ENCODE results near the gene ULK4. TPM values are rescaled to one million over a fixed set of nuclear protein-coding genes. Genes with fewer than 3 reads are reported as not detected.

ULK4 gene
- total and polyA plus RNA-seq, 12 donors, result 1.6 to 24.5 (median 6.9) TPM

DNA sequence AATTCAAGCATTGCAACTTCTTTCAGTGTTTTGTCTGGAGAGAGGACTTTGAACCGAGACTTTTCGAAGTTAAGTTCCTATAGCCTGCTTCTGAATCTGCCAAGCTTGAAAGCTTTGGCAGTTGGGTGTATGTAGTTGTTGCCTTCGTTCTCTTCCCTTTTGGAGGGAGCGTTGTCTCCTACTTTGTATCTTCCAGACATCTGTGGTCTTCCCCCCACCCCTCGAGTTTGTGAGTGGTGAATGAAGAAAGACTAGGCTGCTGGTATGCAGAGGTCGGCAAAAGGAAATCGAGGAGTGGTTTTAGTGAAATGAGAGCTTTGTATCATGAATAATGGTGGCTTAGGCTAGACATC, 761.3 kb downstream of the ULK4 start:
- H3K27ac ChIP-seq, result peak overlapping the region in 3 of 5 donors; percentile 96 to 99 (median 98)

DNA sequence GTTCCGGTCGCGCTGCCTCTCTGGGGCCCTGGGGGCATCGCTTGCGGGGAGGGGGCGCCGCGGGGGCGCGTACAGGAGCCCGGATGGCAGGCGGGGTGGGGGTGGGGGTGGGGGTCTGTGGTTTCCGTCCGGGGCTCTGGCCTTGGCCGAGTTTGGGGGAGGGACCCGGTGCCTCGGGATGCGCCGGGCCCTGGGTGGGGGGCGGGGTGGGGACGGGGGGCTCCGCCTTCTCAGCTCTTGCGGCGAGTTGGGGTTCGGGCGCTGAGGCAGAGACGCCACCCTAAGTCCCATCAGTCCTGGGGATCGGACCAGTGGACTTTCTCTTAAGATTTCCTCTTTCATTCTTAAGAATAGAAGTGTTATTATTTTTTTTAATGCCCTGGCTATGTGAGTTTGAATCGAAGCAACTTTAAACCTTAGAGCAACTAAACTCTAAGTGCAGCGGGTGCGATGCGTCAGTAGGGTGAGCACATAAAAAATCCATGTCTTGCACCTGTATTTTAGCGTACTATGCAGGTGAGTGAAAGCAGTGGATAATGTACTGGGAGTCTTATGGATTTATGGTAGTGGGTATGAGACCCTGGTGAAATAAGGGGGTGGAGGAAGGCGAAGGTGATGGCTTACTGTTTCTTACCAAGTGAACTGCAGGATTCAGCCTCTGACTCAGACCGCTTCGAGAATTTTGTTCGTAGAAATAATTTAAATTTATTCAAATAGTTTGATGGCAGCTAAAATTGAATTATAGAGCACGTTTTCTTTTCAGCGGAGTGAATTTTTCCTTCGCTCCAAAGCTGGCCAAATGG, 761.8 kb downstream of the ULK4 start:
- TF ChIP-seq, protein P1, sequence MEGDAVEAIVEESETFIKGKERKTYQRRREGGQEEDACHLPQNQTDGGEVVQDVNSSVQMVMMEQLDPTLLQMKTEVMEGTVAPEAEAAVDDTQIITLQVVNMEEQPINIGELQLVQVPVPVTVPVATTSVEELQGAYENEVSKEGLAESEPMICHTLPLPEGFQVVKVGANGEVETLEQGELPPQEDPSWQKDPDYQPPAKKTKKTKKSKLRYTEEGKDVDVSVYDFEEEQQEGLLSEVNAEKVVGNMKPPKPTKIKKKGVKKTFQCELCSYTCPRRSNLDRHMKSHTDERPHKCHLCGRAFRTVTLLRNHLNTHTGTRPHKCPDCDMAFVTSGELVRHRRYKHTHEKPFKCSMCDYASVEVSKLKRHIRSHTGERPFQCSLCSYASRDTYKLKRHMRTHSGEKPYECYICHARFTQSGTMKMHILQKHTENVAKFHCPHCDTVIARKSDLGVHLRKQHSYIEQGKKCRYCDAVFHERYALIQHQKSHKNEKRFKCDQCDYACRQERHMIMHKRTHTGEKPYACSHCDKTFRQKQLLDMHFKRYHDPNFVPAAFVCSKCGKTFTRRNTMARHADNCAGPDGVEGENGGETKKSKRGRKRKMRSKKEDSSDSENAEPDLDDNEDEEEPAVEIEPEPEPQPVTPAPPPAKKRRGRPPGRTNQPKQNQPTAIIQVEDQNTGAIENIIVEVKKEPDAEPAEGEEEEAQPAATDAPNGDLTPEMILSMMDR (IDR thresholded peaks at IDR 0.05), result no peak
- TF ChIP-seq POLR2A (IDR thresholded peaks at IDR 0.05), result no peak
- Histone ChIP-seq H3K27me3 (no peaks in the 10 kb centered on the region), H3K4me3 (peak overlapping the region; percentile 85 to 99 (median 96)), H3K4me1 (replicated peaks in 1 of 2) (peaks cover 22 to 40% of the 10 kb centered on the region in 2 donors), H3K36me3 (replicated peaks in 1 of 2) (no peaks in the 10 kb centered on the region), H3K27ac (peak overlapping the region; percentile 88 to 99 (median 96)), H3K9me3 (replicated peaks in 1 of 3) (no peaks in the 10 kb centered on the region)
- DNase-seq, result peak in 6 of 7 donors; percentile 18 to 53 (median 34)
- intact Hi-C loops (cut with DNase I), result loop anchor here (10.0 kb wide), 2 partner anchors 325 to 615 kb away; no protein-coding TSS in a partner anchor
- 0 to 2% (median 1%) methylated on average over 14 to 40 of the region's 40 CpGs for WGBS, 4 donors

More for the DNA sequence above, 761.3 kb downstream of the ULK4 start:
- intact Hi-C loops (cut with DNase I), result loop anchor here in 1 of 2 donors (10.0 kb wide), 1 partner anchor 326 kb away; no protein-coding TSS in a partner anchor
- H3K4me3 ChIP-seq, result peak overlapping the region in 3 of 4 donors; percentile 49 to 99 (median 97)
- no peak for TF ChIP-seq POLR2A (IDR thresholded peaks at IDR 0.05)
- TF ChIP-seq, protein P1 (IDR thresholded peaks at IDR 0.05), result no peak
- peak in 6 of 7 donors; percentile 22 to 57 (median 26) for DNase-seq
- 0 to 1% (median 0%) methylated on average over 7 of the region's 7 CpGs for WGBS, 4 donors
- no peaks in the 10 kb centered on the region for H3K9me3 ChIP-seq (replicated peaks in 1 of 3)
- H3K36me3 ChIP-seq (replicated peaks in 1 of 2), result no peaks in the 10 kb centered on the region
- H3K27me3 ChIP-seq, result no peaks in the 10 kb centered on the region
- H3K4me1 ChIP-seq (replicated peaks in 1 of 2), result peaks cover 22 to 46% of the 10 kb centered on the region in 2 donors

DNA sequence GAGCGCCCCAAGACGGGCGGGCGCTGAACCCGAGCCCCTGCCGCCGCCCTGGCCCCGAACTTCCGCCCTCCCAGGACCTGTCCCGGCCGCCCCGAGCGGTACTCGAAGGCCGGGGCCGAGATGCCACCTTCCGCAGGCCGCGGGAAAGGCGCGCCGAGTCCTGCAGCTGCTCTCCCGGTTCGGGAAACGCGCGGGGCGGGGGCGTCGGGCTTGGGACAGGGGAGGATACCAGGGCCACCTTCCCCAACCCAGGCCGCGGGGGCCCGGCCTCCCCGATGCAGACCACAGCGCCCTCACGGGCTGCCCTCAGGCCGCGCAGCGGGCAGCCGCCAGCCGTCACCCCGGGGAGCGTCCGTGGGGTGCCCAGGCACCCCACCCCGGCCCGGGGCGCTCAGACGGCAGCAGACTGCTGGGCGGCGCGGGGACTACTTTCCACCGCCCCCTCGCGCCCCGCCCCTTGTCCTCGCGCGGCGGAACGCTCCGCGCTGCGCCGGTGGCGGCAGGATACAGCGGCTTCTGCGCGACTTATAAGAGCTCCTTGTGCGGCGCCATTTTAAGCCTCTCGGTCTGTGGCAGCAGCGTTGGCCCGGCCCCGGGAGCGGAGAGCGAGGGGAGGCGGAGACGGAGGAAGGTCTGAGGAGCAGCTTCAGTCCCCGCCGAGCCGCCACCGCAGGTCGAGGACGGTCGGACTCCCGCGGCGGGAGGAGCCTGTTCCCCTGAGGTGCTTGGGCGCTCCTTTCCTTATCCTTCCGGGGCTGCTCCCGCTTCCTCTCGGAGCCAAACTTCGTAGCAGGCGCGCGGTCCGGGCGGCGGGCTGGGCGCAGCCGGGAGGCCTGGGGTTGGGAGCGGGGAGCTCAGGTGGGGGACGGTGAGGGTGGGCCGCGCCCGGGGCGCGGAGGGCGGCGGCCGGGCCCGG, 762.7 kb downstream of the ULK4 start, which contains the start of gene CTNNB1:
Gene CTNNB1 (plus strand): TSS at position 556 of the 916 bp plus-strand sequence. CDS start 24,564 bp downstream, outside the sequence.
- no peaks in the 10 kb centered on the region for H3K36me3 ChIP-seq (replicated peaks in 1 of 2)
- no peaks in the 10 kb centered on the region for H3K9me3 ChIP-seq (replicated peaks in 1 of 3)
- 0 to 2% (median 1%) methylated on average over 20 to 112 of the region's 112 CpGs; no CpG with 5 or more reads in 1 of the 4 donors for WGBS, 4 donors
- peak within 1 kb of the TSS; percentile 88 to 99 (median 96) for H3K27ac ChIP-seq
- peak within 1 kb of the TSS; percentile 85 to 99 (median 96) for H3K4me3 ChIP-seq
- no peaks in the 10 kb centered on the region for H3K27me3 ChIP-seq
- intact Hi-C loops (cut with DNase I), result loop anchor here in 1 of 2 donors (10.0 kb wide), 1 partner anchor 614 kb away; no protein-coding TSS in a partner anchor
- peak; percentile 91 to 97 (median 94) for DNase-seq
- TF ChIP-seq, protein P1 (IDR thresholded peaks at IDR 0.05), result peak in 2 of 6 experiments; percentile 17 to 23
- peak; percentile 99 for TF ChIP-seq POLR2A (IDR thresholded peaks at IDR 0.05)
- peaks cover 17 to 33% of the 10 kb centered on the region in 2 donors for H3K4me1 ChIP-seq (replicated peaks in 1 of 2)
